HG02610 (cell line): ENCODE measurements around the gene GLIS1.
"Not testable (repeated sequence)": the region's sequence is repeated elsewhere in the genome, so short reads cannot be mapped to it uniquely, and the experiment has no call there.

ENCODE experiments used
- ATAC-seq: cut with Tn5 transposase; IDR thresholded peaks from one replicate; pipeline ENCODE4 v1.9.1; 2021; ENCODE audit warnings: mild to moderate bottlenecking, moderate library complexity; ENCODE audit not compliant: unreplicated experiment

Gene GLIS1

DNA sequence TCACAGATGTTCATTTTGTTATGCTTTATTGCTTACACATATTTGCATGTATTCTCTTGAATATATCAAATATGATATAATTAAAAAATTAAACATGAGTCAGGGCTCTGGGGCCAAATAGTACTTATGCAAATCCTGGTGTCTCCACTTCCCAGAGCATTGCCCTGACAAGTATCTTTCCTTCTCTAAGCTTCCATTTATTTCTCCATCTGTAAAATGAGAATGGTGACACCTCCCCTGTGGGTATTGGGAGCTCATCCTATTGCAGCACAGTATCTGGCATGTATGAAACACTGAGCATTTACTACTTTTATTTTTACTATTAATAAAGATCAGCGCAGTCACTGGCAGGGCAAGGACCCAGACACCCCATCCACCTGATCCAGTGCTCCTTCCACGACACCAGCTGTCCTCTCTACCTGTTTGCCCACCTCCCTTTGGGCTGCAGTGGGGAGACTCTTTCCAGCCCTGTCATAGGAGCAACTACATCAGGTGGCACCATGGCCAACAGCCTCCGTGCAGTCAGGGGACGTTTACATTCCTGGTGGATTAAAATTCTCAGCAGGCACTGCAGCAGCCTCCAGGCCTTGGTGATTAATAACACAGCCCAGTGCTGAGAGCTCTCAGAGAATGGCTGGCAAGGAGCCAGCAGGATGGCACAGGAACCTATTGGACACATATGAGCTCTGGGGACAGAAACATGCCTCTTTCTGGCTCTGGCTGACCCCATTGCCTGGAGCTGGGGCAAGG is 166.7 kb downstream of the GLIS1 start:
- ATAC-seq, result no peak

DNA sequence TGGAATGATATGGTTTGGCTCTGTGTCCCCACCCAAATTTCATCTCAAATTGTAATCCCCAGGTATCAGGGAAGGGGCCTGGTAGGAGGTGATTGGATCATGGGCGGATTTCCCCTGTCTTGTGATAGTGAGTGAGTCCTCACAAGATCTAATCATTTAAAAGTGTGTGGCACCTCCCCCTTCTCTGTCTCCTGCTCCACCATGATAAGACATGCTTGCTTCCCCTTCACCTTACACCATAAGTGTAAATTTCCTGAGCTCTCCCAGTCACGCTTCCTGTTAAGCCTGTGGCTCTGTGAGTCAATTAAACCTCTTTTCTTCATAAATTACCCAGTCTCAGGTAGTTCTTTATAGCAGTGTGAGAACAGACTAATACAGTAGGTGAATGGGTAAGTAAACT is 170.4 kb downstream of the GLIS1 start:
- ATAC-seq, result no peak

DNA sequence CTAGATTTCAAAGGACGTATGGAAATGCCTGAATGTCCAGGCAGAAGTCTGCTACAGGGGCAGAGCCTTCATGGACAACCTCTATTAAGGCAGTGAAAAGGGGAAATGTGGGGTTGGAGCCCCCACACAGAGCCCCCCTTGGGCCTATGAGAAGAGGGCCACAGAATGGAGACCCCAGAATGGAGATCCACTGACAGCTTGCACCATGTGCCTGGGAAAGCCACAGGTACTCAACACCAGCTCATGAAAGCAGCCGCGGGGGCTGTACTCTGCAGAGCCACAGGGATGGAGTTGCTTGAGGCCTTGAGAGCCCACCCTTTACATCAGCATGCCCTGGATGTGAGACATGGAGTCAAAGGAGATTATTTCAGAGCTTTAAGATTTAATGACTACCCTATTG is 171.1 kb downstream of the GLIS1 start:
- ATAC-seq, result no peak

DNA sequence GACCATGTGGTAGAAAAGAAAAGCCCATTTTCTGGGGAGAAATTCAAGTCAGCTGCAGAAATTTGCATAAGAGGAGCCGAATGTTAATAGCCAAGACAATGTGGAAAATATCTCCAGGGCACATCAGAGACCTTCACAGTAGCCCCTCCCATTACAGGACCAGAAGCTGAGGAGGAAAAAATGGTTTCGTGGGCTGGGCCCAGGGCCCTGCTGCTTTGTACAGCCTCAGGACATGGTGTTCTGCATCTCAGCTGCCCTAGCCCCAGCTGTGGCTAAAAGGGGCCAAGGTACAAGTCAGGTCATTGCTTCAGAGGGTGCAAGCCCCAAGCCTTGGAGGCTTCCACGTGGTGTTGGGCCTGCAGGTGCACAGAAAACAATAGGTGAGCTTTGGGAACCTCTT is 171.5 kb downstream of the GLIS1 start:
- ATAC-seq, result no peak

DNA sequence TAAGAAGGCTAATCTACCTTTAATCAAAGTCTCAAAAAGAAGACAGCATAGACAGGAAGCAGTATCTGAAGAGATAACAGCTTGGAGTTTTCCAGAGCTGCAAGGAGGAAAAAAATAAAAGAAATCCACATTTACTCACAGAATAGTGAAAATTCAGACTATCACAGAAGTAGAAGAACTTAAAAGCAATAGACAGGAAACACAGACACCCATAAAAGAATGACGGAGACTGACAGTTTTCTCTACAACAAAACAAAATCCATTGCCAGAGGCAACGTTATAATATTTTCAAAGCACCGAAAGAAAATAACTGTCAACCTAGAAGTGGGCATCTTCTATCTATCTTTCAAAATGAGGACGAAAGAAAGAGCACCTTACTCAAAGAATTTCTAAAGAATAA is 175.4 kb downstream of the GLIS1 start:
- no peak for ATAC-seq

DNA sequence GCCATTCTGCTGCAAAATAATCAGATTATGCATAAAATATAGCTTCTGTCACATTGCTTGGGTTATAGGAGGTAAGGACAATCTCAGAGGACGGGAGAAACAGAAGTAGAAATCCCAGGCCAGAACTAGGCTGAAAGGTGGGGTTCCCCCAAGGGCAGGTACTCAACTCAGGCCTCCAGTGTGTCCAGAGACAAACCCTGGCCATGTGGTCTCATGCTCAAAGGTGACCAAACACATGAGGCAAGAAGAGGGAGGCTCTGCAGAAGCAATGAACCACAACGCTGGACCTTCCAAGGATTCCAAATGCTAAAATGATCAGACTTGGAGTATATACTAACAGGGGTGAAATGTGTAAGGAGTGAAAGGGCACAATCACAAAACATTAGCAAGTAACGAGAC is 176.0 kb downstream of the GLIS1 start:
- ATAC-seq, result no peak

DNA sequence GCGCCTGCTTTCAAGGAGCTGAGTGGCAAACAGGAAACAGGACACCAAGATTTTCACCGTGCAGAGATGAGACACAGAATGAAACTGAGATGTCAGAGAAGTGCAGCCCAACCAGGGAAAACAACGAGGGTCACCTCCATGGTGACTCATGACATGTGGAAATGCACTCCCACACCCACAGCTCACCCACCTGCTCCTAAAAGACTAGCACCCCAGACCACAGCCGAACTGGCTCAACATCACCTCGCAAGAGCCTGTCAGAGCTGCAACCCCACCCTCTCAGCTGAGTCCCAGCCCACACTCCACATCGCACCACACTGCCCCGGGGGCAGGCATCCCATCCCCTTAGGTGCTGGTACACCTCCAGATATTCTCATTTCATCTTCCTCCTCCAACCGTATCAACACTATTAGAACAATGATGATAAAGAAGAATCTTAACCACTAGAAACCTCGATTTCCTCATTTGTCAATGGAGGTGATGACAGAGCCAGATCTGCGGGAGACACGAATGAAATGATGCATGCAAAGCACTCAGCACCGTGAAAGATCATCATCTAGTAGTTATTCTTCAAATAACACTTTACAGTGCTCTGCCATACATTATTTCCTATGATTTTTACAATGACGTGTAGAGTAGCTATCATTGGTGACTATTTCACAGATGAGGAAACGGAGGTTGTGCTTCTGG is 176.5 kb downstream of the GLIS1 start:
- ATAC-seq, result no peak

DNA sequence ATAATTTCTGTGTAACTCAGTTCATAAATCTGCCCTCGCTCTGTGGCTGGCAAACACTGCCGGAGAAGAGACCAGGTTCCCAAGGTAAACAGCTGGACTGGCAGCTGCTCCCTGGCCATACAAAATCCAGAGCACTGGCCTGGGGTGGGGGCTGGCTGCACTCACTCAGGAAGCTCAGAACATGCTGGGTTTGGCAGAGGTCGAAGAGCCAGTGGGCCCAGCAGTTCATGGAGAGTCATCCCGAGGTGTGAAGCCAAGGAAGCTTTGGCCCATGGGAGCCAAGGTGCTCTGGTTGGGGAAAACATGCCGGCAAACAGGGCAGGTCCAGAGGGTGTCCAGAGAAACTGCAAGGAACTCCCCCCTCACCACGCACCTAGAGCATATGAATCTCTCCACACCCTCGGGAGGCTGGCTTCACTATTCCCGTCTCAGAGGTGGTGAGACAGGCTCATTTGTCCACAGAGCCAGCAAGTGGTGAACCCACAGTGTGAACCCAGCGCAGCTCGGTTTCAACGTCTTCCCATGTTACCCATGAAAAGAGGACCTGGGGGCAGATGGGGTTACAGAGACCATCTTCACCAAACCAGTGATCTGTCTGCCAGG is 177.4 kb downstream of the GLIS1 start:
- no peak for ATAC-seq

DNA sequence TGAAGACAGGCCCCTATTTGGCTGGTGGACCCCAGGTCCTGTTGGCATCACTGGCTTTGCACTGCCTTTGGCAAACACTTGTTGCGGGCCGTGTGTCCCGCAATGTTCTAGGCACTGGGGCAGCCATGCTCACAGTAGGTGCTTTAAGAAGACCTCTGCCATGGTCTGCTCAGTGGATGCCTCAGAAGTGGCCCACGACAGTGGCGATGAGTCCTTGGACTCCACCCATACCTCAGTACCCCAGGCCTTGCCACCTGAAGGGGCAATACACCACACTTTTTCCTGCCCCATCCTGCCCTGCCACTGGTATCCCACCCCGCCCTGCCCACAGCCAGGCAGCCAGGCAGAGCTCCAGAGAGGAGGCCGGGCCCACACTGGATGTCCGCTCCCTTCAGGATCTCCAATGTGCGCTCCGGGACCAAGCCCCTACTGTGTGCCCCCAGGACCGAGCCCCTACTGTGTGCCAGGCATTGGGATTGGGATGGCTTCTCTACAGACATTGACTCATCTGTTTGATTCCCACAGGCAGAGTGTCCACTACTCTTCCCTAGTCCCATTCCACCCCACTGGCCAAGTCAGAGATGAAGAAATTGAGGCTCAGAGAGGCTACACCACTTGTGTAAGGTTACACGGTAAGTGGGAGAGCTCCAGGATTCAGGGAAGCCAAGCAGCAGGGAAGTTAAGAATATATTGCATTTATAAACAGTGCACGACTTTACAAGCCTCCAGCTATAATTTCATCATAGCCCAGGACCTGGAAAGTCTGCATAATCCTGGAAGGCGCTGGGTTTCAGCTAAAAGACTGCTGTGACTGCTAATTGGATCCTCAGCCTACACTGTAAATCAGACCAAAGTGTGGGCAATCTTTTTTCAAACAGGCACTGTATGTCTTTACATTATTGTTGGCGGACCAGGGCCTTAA is 178.1 kb downstream of the GLIS1 start:
- no peak for ATAC-seq

DNA sequence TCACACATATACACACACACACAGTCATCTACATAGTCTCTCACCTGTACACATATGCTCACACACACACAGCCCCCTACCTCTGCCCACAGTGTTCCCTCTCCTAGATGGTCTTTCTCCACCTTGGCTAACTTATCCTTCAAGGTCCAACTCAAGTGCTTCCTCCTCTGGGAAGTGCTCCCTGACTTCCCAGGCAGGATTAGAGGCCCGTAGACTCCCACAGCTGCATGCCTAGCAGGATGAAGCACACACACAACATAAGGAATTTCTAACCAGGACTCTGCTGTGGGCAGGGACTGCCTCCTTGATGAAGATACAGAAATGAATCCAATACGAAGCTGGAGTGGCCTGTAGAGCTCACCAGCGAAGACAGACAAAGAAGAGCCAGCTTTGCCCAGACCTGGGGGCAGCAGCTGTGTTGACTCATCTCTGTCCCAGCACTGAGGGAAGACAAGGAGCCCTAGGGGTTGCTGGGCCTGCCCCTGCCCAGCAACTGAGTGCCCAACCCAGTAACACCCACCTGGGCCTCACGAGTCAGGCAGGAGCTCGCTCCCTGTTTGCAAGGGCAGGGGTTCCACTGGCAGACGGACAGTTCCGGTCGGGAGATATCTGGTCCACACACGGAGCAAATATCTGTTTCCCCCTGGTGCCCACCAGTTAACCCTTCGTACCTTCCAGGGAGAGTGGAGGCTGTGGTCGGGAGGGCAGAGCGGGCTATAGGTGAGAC is 178.9 kb downstream of the GLIS1 start:
- no peak for ATAC-seq

DNA sequence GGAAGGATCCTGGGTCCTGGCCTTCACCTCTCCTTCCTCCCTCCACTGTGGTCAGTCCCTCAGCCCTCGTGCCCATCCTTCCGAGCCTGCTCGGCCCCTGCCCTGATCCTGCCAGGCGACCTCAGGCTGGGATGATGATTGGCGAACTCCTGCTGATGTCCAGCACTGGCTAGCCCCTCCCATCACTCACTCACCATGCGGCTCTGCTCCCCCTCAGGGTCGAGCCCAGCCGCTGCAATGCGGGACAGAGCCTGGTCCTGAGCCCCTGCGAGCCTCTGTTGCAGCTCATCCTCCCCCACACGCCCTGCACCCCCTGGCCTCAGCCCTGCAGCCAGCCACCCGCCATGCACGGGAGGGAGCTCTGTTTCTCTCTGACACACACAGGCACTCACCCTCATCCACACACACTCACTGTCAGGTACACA is 179.6 kb downstream of the GLIS1 start:
- ATAC-seq, result no peak

DNA sequence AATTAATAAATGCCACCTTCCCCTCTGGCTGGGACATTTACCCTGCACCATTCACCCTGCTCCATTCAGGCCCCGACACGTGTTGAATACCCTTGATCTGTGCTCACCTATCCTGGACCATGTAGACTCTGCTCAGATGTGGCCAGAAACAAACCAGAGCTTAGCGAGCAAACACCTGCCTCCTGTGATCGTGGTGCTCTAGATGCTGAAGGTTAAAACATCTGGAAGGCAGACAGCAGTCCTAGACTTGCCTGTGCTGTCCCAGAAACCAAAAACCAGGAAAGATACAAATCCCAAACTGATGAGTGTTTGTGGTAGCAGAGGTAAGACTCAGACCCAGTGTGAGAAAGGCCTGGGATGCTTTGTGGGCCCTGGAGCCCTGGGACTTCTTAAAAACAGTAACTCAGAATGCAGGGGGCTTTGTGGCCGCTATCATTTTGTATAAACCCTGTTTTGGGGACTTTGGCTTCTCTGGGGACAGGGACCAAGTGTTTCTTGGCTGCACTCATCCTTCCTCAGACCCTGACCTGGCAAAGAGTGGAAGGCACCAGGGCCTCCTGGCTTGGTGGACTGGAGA is 180.1 kb downstream of the GLIS1 start:
- ATAC-seq, result no peak

DNA sequence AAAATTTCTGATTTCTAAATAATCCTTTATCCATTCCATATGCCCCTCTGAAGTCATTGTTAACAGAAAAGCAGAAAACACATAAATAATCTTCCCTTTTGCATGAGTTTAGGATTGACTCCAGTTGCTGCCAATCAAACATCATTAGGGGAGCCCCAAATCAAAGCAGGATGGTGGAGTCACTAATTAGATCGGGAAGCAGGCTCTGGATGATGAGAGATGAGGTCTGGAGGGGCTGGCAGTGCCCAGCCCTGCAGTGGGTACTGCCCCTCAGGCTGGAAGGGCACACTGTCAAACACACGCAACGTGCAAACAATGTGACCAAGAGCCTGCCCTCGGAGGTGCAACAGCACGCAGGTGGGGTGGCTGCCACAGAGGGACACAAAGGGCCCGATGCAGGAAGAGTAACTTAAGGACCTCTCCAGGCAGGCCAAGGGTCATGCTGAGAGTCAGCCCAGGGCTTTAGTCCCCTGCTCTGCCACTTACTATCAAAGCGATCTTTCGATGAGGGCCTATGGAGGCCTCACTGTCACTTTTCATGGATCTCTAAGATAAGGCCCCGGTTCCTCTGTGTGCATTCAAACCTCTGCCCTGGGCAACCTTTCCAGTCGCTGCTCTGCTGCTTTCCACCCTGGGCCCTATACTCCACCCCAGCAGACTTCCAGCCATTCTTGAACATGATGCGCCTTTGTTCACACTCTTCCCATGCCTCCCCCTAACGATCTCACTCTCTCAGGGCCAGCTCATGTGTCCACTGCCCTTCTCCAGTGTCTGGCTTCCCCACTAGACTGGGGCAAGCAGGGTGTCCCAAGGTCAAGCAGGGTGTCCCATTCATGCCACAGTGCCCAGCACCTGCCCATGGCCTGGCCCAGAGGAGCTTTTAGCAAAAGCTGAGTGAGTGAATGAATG is 180.9 kb downstream of the GLIS1 start:
- no peak for ATAC-seq

DNA sequence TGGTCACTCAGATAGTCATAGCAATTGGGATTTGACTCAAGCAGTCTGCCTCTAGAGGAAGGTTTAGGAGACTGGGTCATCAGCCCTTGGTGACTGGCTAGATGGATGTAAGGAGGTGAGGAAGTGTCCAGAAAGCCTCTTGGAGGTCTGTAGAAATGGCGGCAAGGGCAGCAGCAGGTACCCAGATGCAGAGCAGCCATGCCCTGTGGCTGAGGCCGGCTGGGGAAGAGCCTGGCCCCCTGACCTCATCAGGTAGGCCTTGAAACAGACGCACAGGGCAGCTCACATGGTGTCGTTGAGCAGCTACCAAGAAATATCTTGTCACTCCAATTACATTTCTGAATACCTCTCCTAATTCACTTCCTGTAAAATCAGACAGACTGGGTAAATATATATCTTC is 181.6 kb downstream of the GLIS1 start:
- no peak for ATAC-seq

DNA sequence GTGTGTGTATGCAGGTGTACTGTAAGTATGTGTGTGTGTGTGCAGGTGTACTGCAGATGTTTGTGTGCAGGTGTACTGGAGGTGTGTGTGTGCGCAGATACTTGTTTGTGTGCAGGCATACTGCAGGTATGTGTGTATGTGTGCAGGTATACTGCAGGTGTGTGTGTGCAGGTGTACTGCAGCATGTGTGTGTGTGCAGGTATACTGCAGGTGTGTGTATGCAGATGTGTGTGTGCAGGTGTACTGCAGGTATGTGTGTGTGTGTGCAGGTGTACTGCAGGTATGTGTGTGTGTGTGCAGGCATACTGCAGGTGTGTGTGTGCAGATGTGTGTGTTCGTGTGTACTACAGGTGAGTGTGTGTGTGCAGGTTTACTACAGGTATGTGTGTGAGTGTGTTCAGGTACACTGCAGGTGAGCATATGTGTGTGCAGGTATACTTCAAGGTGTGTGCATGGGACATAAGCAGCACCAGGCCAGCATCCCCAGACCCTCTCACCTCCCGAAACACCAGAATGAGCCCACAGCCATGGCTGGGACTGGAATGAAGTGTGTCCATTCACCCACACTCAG is 182.2 kb downstream of the GLIS1 start:
- ATAC-seq, result no peak

DNA sequence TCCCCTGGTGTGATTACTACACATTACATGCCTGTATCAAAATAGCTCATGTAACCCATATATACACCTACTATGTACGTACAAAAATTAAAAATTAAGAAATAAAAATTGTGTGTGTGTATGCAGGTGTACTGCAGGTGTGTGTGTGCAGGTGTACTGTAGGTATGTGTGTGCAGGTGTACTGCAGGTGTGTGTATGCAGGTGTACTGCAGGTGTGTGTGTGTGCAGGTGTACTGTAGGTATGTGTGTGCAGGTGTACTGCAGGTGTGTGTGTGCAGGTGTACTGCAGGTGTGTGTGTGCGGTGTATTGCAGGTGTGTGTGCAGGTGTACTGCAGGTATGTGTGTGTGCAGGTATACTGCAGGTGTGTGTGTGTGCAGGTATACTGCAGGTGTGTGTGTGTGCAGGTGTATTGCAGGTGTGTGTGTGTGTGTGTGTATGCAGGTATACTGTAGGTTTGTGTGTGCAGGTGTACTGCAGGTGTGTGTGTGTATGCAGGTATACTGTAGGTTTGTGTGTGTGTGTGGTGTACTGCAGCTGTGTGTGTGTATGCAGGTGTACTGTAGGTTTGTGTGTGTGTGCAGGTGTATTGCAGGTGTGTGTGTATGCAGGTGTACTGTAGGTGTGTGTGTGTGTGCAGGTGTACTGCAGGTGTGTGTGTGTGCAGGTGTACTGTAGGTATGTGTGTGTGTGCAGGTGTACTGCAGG is 183.2 kb downstream of the GLIS1 start:
- ATAC-seq, result not testable (repeated sequence)

DNA sequence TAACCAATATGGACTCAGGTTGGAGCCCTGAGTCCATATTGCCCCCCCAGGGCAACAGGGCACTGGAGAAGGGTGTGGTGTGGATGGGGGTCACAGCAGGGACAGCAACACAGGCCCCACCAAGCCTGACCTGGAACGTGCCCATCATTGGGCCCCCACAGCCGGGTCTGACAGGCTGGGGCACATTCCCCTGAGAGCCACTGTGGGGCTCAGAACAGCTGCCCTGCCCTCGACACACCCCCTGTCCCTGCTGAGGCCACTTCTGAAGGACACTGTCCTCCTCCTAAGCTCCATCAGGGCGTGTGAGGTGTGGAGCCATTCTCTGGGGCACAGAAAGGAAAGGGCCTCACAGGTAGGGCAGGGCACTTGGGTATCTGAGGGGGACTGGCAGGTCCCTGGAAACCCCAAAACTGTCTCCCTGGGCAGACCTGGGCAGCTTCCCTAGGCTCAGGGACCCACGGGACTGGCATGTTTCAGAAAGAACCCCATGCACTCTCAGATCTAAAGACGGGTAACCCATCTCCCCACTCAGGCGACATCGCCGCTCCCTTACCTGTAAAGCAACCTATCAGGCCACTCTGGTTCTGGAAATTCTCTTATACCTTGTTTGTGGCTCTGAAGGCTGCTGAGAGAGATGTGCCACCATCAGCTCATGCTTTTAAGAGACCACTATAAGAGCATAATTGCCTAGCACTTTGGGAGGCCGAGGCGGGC is 184.2 kb downstream of the GLIS1 start:
- no peak for ATAC-seq
